ENCODE measurements around the gene WDR88. TPM values are rescaled to one million over a fixed set of nuclear protein-coding genes. Genes with fewer than 3 reads are reported as not detected.
"Not testable (repeated sequence)": the region's sequence is repeated elsewhere in the genome, so short reads cannot be mapped to it uniquely, and the experiment has no call there.

WDR88 gene
- total RNA-seq, 1 donor from 2014 or later: not detected

DNA sequence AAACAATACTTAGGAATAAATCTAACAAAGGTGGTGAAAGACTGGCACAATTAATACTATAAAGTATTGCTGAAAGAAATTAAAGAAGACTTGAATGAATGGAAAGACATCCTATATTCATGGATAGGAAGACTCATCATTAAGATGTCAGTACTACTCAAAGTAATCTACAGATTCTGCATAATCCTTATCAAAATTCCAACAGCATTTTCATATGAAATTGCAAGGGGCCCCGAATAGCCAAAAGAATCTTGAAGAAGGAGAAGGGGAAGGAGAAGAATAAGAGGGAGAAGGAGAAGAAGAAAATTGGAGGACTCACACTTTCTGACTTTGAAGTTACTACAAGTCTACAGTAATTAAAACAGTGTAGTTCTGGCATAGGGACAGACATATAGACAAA, 36.6 kb downstream of the WDR88 start:
- intact Hi-C loops (cut with micrococcal nuclease): no loop called here

GRCh38 chr19:33171222-33171795, 39.4 kb downstream of the WDR88 start:
- intact Hi-C loops (cut with micrococcal nuclease): loop anchor here (10.0 kb wide), 1 partner anchor 587 kb away; the partner anchor contains the start of gene PDCD5

DNA sequence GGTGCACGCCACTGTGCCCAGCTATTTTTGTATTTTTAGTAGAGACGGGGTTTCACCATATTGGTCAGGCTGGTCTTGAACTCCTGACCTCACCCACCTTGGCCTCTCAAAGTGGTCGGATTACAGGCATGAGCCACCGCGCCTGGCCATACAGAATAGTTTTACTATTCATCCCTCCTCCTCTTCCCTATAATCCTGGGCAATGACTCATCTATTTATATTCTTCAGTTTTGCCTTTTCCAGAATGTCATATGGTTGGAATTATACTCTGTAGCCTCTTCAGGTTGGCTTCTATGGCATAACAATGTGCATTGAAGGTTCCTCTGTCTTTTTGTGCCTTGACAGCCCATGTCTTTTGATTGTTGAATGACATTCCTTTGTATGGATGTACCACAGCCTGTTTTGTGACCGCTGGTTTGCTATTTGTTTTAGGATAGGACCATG, 40.0 kb downstream of the WDR88 start:
- intact Hi-C loops (cut with micrococcal nuclease): loop anchor here (10.0 kb wide), 1 partner anchor 587 kb away; the partner anchor contains the start of gene PDCD5

DNA sequence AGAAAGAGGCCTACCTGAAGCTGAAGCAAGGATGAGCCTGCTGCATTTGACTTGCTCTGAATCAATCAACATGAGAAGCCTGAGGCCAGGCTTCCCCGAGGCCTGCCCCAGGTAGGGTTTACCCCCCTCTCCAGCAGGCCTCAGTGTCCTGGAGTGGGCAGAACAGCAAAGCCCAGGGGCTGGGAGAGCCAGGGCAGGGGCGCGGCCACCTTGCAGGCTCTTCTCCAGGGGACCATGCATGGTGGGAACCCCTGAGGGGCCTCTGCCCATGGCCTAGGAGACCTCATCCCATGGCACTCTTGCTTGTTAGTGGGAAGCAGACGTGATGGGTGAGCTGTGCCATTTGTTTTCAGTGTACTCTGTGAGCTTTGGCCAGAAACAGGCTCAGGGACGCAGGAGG, 42.3 kb downstream of the WDR88 start:
- intact Hi-C loops (cut with micrococcal nuclease): loop anchor here (10.0 kb wide), 1 partner anchor 589 kb away; the partner anchor contains the start of gene PDCD5

- intact Hi-C loops (cut with micrococcal nuclease): loop anchor here (5.0 to 10.0 kb wide), 2 partner anchors 498 to 590 kb away; partner anchors contain the start of genes ANKRD27, PDCD5 and RGS9BP
Measured at GRCh38 chr19:33175156-33175782, 43.4 kb downstream of the WDR88 start.

- intact Hi-C loops (cut with micrococcal nuclease): loop anchor here (2.0 to 10.0 kb wide), 3 partner anchors 483 to 591 kb away; partner anchors contain the start of genes ANKRD27, PDCD5 and RGS9BP
Measured at GRCh38 chr19:33175886-33176669, 44.2 kb downstream of the WDR88 start.

- intact Hi-C loops (cut with micrococcal nuclease): loop anchor here (1.0 to 10.0 kb wide), 8 partner anchors 17 to 592 kb away; partner anchors contain the start of genes ANKRD27, CEBPG, FAAP24 and PDCD5
Measured at GRCh38 chr19:33176670-33177416, 44.9 kb downstream of the WDR88 start.

DNA sequence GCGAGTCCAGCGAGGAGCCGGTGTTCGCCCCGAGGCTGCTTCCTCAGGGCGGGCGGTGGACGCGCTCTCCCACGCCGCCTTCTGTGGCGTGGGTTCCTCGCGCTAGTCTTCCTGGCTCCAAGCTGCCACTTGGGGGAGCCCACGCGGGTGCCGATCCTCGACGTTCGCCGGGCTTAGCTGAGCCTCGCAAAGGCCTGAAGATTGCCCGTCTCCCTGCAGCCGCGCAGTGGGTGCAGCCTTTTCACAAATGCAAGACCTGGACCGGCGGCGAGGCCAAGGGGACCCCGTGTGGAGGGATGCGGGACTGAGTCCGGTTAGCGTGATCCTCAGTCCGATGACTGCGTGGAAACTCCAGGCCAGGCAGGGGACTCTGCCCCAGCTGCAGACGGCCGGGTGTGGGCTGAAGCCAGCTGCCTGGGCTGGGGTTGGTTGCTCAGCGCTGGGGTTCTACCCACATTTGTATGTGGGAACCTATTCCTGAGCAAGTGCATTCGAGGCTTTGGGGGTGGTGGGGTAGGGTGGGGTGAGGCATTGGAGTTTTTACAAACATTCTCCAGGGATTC, 45.6 kb downstream of the WDR88 start:
- intact Hi-C loops (cut with micrococcal nuclease): loop anchor here (1.0 to 10.0 kb wide), 8 partner anchors 17 to 593 kb away; partner anchors contain the start of genes ANKRD27, CEBPG, FAAP24 and PDCD5

- intact Hi-C loops (cut with micrococcal nuclease): no loop called here
Measured at GRCh38 chr19:33186431-33187182, 54.7 kb downstream of the WDR88 start.

DNA sequence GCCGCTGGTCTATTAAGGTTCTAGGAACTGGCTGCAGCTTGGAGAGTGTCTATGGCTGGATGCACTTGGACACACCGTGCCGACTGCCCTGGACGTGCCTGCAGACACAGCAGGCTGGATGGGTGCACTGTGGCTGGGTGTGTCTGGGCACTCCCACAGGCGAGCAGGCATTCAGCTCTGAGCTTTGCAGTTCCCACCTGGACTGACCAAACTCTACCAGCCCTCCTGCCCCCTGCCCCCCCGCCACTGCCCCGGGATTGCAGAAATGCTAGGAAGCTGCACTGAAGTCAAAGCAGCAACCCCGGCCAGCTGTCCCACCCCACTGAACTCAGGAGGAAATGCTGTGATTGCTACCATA, 55.2 kb downstream of the WDR88 start:
- intact Hi-C loops (cut with micrococcal nuclease): no loop called here

- intact Hi-C loops (cut with micrococcal nuclease): no loop called here
Measured at GRCh38 chr19:33189453-33189852, 57.5 kb downstream of the WDR88 start.

GRCh38 chr19:33191092-33191491, 59.2 kb downstream of the WDR88 start:
- intact Hi-C loops (cut with micrococcal nuclease): not testable (repeated sequence)

DNA sequence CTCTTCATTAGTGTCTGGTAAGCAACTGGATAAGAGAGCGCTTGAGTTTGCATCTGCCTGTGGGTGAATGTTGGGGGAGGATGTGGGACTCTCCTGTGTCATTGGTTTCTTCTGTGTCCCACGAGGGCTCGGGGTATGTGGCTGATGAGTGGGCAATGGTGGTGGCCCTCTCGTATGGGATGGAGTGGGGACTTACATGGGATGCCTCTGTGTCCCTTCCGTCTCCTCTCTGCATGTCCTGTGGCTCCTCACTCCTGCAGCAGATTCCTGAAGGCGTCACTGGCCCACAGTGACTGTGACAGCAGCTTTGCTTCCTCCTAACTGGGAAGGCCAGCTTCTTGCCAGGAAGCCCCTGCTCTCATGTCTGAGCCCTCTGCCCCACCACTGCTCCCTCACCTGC, 59.6 kb downstream of the WDR88 start:
- intact Hi-C loops (cut with micrococcal nuclease): no loop called here

GRCh38 chr19:33192010-33192409, 60.1 kb downstream of the WDR88 start:
- intact Hi-C loops (cut with micrococcal nuclease): no loop called here

GRCh38 chr19:33193269-33193864, 61.5 kb downstream of the WDR88 start:
- intact Hi-C loops (cut with micrococcal nuclease): no loop called here

DNA sequence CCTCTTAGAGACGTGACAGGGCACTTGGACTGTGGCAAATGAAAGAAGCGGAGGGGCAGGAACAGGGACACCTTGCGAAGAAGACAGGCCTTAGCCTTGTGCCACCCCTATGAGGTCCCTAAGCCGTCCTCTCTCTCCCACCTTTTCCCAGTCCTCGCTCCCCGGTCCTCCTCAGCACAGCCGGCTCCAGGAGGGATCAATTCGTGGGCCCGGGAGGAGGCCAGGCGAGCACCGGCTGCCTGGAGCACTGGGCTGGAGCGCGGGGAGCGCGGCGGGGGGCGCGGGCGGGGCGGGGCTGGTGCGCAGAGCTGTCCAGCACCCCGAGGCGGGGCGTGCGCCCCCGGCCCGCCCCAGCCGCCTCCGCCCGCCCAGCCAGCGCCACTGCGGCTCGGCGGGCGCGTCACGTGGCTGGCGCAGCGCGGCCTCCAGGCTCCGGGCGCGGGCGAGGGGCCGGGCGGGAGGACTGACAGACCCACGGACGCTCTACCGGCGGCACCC, 62.0 kb downstream of the WDR88 start, which contains the start of gene LRP3:
Gene LRP3, plus strand, starts transcription at position 466 of the 498 bp plus-strand sequence. CDS start 456 bp downstream, outside the sequence.
- intact Hi-C loops (cut with micrococcal nuclease): no loop called here

- intact Hi-C loops (cut with micrococcal nuclease): no loop called here
Measured at GRCh38 chr19:33194532-33194885, 62.6 kb downstream of the WDR88 start.

- intact Hi-C loops (cut with micrococcal nuclease): no loop called here
Measured at GRCh38 chr19:33194886-33195644, 63.2 kb downstream of the WDR88 start.

All from T-helper 2 cell treated with Interferon-gamma antibody and Interleukin-4, amounts not matched to agents 100 ng/mL and 5 ng/mL, for 36 hours (primary cell).